Measurements from ENCODE around the gene DIAPH2. TPM values are rescaled to one million over a fixed set of nuclear protein-coding genes. Genes with fewer than 3 reads are reported as not detected.
A peak's percentile ranks its signal among the peaks of the same experiment; 100 is the strongest.

DIAPH2 gene
- total RNA-seq, 4 donors from 2014 or later: 40.2 to 52.2 (median 44.8) TPM

DNA sequence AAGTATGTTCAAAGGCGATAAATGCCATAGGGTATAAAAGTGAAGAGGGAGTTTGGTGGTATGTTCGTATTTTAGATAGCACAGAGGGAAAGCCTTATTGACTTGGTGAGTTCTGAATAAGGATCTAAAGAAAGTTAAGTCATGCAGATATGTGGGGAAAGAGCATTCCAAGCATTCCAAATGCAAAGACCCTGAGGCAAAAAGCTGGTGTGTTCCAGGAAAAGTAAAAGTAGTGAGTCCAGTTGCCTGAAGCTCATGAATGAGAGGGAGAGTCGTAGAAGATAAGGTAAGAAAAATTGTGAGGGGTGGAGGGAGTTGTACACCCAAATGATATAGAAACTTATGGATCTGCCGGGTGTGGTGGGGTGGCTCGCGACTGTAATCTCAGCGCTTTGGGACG, 625.7 kb downstream of the DIAPH2 start:
- no peak overlapping the region for H3K27ac ChIP-seq
- no peaks in the 10 kb centered on the region for H3K9me3 ChIP-seq
- DNase-seq (ENCODE audit: low spot score in 2 of 2): no peak
- peaks cover 0 to 7% of the 10 kb centered on the region in 2 donors for H3K27me3 ChIP-seq
- H3K36me3 ChIP-seq: no peaks in the 10 kb centered on the region
- no peaks in the 10 kb centered on the region for H3K4me1 ChIP-seq
- TF ChIP-seq EP300 (IDR thresholded peaks at IDR 0.05) (no peak), POLR2A (IDR thresholded peaks at IDR 0.05) (no peak)
- TF ChIP-seq, protein P1, sequence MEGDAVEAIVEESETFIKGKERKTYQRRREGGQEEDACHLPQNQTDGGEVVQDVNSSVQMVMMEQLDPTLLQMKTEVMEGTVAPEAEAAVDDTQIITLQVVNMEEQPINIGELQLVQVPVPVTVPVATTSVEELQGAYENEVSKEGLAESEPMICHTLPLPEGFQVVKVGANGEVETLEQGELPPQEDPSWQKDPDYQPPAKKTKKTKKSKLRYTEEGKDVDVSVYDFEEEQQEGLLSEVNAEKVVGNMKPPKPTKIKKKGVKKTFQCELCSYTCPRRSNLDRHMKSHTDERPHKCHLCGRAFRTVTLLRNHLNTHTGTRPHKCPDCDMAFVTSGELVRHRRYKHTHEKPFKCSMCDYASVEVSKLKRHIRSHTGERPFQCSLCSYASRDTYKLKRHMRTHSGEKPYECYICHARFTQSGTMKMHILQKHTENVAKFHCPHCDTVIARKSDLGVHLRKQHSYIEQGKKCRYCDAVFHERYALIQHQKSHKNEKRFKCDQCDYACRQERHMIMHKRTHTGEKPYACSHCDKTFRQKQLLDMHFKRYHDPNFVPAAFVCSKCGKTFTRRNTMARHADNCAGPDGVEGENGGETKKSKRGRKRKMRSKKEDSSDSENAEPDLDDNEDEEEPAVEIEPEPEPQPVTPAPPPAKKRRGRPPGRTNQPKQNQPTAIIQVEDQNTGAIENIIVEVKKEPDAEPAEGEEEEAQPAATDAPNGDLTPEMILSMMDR (IDR thresholded peaks at IDR 0.05): no peak
- WGBS, 2 donors: 59 to 79% methylated on average over 8 of the region's 8 CpGs
- H3K4me3 ChIP-seq: no peak overlapping the region

DNA sequence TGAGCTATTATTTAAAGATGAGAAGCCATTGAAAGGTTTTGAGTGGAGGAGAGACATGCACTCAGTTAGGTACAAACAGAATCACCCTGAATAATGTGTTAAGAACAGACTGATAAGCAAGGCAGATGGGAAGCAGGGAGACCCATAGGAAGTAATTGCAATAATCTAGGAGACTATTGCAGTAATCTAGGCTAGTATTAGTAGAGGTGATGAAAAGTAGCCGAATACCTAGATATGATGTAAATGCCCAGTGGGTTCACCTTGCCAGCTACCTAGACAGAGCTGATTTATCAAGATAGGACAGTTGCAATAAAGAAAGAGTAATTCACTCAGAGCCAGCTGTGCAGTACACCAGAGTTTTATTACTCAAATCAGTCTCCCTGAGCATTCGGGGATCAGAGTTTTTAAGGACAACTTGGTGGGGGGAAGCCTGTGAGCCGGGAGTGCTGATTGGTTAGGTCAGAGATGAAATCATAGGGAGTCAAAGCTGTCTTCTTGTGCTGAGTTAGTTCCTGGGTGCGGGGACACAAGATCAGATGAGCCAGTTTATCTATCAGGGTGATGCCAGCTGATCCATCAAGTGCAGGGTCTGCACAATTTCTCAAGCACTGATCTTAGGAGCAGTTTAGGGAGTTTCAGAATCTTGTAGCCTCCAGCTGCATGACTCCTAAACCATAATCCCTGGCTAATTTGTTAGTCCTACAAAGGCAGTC, 626.6 kb downstream of the DIAPH2 start:
- 90 to 95% methylated on average over 3 to 4 of the region's 4 CpGs for WGBS, 2 donors
- H3K4me1 ChIP-seq: no peaks in the 10 kb centered on the region
- TF ChIP-seq, protein P1 (IDR thresholded peaks at IDR 0.05): no peak
- TF ChIP-seq POLR2A (IDR thresholded peaks at IDR 0.05): no peak
- TF ChIP-seq EP300 (IDR thresholded peaks at IDR 0.05): no peak

DNA sequence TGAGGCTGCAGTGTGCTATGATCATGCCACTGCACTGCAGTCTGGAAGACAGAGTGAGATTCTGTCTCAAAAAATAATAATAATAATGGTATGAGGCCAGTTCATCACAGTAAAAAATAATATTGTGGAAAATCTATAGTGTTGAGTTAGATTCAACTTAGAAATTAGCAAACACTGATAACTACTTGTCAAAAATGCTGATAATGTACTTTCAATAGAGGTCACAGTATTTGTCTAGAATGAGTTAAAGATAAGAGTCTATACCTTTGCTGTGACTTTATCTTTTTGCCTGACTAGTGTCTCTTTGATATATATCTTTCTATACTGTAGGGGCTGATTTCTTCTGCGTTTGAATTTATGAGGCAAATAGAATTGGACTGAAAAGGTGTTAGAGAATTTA, 629.7 kb downstream of the DIAPH2 start:
- 79 to 90% methylated on average over 1 of the region's 1 CpG for WGBS, 2 donors
- TF ChIP-seq, protein P1 (IDR thresholded peaks at IDR 0.05): no peak
- TF ChIP-seq EP300 (IDR thresholded peaks at IDR 0.05) (no peak), POLR2A (IDR thresholded peaks at IDR 0.05) (no peak)

More for the DNA sequence above, 626.6 kb downstream of the DIAPH2 start:
- no peak for DNase-seq (ENCODE audit: low spot score in 2 of 2)
- no peaks in the 10 kb centered on the region for H3K36me3 ChIP-seq
- H3K9me3 ChIP-seq: no peaks in the 10 kb centered on the region
- no peak overlapping the region for H3K27ac ChIP-seq
- H3K27me3 ChIP-seq: peaks cover 0 to 7% of the 10 kb centered on the region in 2 donors
- H3K4me3 ChIP-seq: no peak overlapping the region

DNA sequence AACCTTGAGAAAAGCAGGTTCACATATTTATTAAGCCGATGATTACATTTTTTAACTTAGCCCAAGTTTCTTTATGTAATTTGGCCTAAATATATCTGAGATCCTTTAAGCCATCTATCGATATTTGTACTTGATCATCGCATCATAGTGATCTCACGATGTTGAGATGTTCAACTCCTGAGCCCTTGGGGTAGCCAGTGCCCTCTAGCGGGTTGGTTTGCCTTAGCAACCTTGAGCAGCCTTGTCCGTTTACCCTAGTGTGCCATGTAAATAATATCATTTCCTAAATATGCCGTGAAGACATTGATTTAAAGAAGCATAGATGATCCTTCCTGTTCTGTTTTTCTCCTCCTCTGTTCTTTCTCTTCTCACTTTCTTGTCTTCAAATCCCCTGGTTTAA, 631.3 kb downstream of the DIAPH2 start:
- H3K27ac ChIP-seq: no peak overlapping the region
- H3K36me3 ChIP-seq: no peaks in the 10 kb centered on the region
- H3K27me3 ChIP-seq: no peaks in the 10 kb centered on the region
- H3K9me3 ChIP-seq: no peaks in the 10 kb centered on the region
- DNase-seq (ENCODE audit: low spot score in 2 of 2): no peak
- 81 to 92% methylated on average over 7 of the region's 7 CpGs for WGBS, 2 donors
- H3K4me1 ChIP-seq: no peaks in the 10 kb centered on the region
- H3K4me3 ChIP-seq: no peak overlapping the region
- TF ChIP-seq, protein P1 (IDR thresholded peaks at IDR 0.05): peak in 1 of 5 experiments; percentile 19
- TF ChIP-seq POLR2A (IDR thresholded peaks at IDR 0.05): no peak
- no peak for TF ChIP-seq EP300 (IDR thresholded peaks at IDR 0.05)

More for the DNA sequence above, 629.7 kb downstream of the DIAPH2 start:
- peaks cover 0 to 7% of the 10 kb centered on the region in 2 donors for H3K27me3 ChIP-seq
- no peaks in the 10 kb centered on the region for H3K4me1 ChIP-seq
- H3K27ac ChIP-seq: no peak overlapping the region
- no peak overlapping the region for H3K4me3 ChIP-seq
- DNase-seq (ENCODE audit: low spot score in 2 of 2): no peak
- H3K9me3 ChIP-seq: no peaks in the 10 kb centered on the region
- H3K36me3 ChIP-seq: no peaks in the 10 kb centered on the region

DNA sequence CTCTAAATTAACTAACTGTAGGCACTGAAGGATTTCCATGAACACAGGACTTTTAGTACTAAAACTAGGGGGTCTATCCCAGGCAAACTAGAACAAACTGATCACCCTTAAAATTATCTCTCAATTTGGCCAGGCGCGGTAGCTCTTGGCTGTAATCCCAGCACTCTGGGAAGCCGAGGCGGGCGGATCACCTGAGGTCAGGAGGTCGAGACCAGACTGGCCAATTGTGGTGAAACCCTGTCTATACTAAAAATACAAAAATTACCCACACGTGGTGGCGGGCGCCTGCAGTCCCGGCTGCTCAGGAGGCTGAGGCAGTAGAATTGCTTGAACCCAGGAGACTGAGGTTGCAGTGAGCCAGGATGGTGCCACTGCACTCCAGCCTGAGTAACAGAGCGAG, 635.7 kb downstream of the DIAPH2 start:
- Histone ChIP-seq H3K27ac (no peak overlapping the region), H3K4me1 (no peaks in the 10 kb centered on the region), H3K36me3 (no peaks in the 10 kb centered on the region), H3K9me3 (no peaks in the 10 kb centered on the region), H3K4me3 (no peak overlapping the region), H3K27me3 (no peaks in the 10 kb centered on the region)
- no peak for TF ChIP-seq POLR2A (IDR thresholded peaks at IDR 0.05)
- TF ChIP-seq EP300 (IDR thresholded peaks at IDR 0.05): no peak
- TF ChIP-seq, protein P1 (IDR thresholded peaks at IDR 0.05): no peak
- no peak for DNase-seq (ENCODE audit: low spot score in 2 of 2)
- 82 to 83% methylated on average over 11 of the region's 11 CpGs for WGBS, 2 donors

Data from tibial nerve (tissue), 4 donors.